GM21737 (cell line): ENCODE measurements around the gene ITPR1.
A peak's percentile ranks its signal among the peaks of the same experiment; 100 is the strongest.

Experiments
- ATAC-seq: cut with Tn5 transposase; IDR thresholded peaks from one replicate; pipeline ENCODE4 v1.9.1; 2021; ENCODE audit warnings: mild to moderate bottlenecking, moderate library complexity; ENCODE audit not compliant: unreplicated experiment

Gene ITPR1

GRCh38 chr3:4838621-4839022, 345.5 kb downstream of the ITPR1 start:
- ATAC-seq, result peak; percentile 66

GRCh38 chr3:4839278-4839677, 346.1 kb downstream of the ITPR1 start:
- ATAC-seq, result no peak

- no peak for ATAC-seq
These were observed 348.1 kb downstream of the ITPR1 start for GRCh38 chr3:4841225-4841624.

GRCh38 chr3:4841776-4842440, 348.8 kb downstream of the ITPR1 start:
- ATAC-seq, result no peak

GRCh38 chr3:4843619-4844018, 350.5 kb downstream of the ITPR1 start:
- no peak for ATAC-seq

- peak; percentile 86 for ATAC-seq
These were observed 352.7 kb downstream of the ITPR1 start for GRCh38 chr3:4845882-4846281.

GRCh38 chr3:4846543-4846942, 353.4 kb downstream of the ITPR1 start:
- ATAC-seq, result no peak

- no peak for ATAC-seq
These were observed 355.2 kb downstream of the ITPR1 start for GRCh38 chr3:4848176-4848825.

- no peak for ATAC-seq
These were observed 356.0 kb downstream of the ITPR1 start for GRCh38 chr3:4849136-4849535.

- no peak for ATAC-seq
These were observed 356.6 kb downstream of the ITPR1 start for GRCh38 chr3:4849739-4850138.

GRCh38 chr3:4850211-4850927, 357.2 kb downstream of the ITPR1 start:
- no peak for ATAC-seq

- no peak for ATAC-seq
These were observed 357.7 kb downstream of the ITPR1 start for GRCh38 chr3:4850928-4851265.

- no peak for ATAC-seq
These were observed 359.9 kb downstream of the ITPR1 start for GRCh38 chr3:4852780-4853748.

GRCh38 chr3:4853749-4854140, 360.6 kb downstream of the ITPR1 start:
- no peak for ATAC-seq

- ATAC-seq, result no peak
These were observed 362.5 kb downstream of the ITPR1 start for GRCh38 chr3:4855676-4856075.

- no peak for ATAC-seq
These were observed 363.0 kb downstream of the ITPR1 start for GRCh38 chr3:4856136-4856535.

- ATAC-seq, result no peak
These were observed 363.4 kb downstream of the ITPR1 start for GRCh38 chr3:4856564-4856963.

GRCh38 chr3:4856986-4857385, 363.8 kb downstream of the ITPR1 start:
- no peak for ATAC-seq

GRCh38 chr3:4859788-4860187, 366.6 kb downstream of the ITPR1 start:
- no peak for ATAC-seq

GRCh38 chr3:4862973-4863372, 369.8 kb downstream of the ITPR1 start:
- ATAC-seq, result no peak

GRCh38 chr3:4864503-4864902, 371.4 kb downstream of the ITPR1 start:
- ATAC-seq, result no peak
